ENCODE data around the gene AGMAT.

The AGMAT gene

GRCh38 chr1:15584489-15585363 lies at the start of gene AGMAT:
AGMAT (minus strand) TSS chr1:15585051; CDS start chr1:15584967, 84 bp downstream.
- no peak for DNase-seq (ENCODE audit: low read depth)
- peak; percentile 49 for TF ChIP-seq CTCF (IDR thresholded peaks at IDR 0.05; ENCODE audit: low read depth, low read length, missing control alignments)
- peak within 1 kb of the TSS; percentile 62 for H3K4me3 ChIP-seq (ENCODE audit: low read depth, low read length)

- no peak for TF ChIP-seq CTCF (IDR thresholded peaks at IDR 0.05; ENCODE audit: low read depth, low read length, missing control alignments)
- no peak overlapping the region for H3K4me3 ChIP-seq (ENCODE audit: low read depth, low read length)
Observed at GRCh38 chr1:15633756-15634420, 49.0 kb upstream of the AGMAT start.

GRCh38 chr1:15628003-15628402 lies 43.2 kb upstream of the AGMAT start:
- no peak for DNase-seq (ENCODE audit: low read depth)
- TF ChIP-seq CTCF (IDR thresholded peaks at IDR 0.05; ENCODE audit: low read depth, low read length, missing control alignments): no peak
- H3K4me3 ChIP-seq (ENCODE audit: low read depth, low read length): no peak overlapping the region

More at GRCh38 chr1:15633756-15634420, 49.0 kb upstream of the AGMAT start:
- no peak for DNase-seq (ENCODE audit: low read depth)

GRCh38 chr1:15627343-15627988 lies 42.6 kb upstream of the AGMAT start:
- TF ChIP-seq CTCF (IDR thresholded peaks at IDR 0.05; ENCODE audit: low read depth, low read length, missing control alignments): no peak
- no peak for DNase-seq (ENCODE audit: low read depth)
- no peak overlapping the region for H3K4me3 ChIP-seq (ENCODE audit: low read depth, low read length)

GRCh38 chr1:15626269-15626950 lies 41.6 kb upstream of the AGMAT start:
- no peak for TF ChIP-seq CTCF (IDR thresholded peaks at IDR 0.05; ENCODE audit: low read depth, low read length, missing control alignments)
- no peak for DNase-seq (ENCODE audit: low read depth)
- no peak overlapping the region for H3K4me3 ChIP-seq (ENCODE audit: low read depth, low read length)

GRCh38 chr1:15625056-15625917 lies 40.4 kb upstream of the AGMAT start:
- no peak overlapping the region for H3K4me3 ChIP-seq (ENCODE audit: low read depth, low read length)
- no peak for TF ChIP-seq CTCF (IDR thresholded peaks at IDR 0.05; ENCODE audit: low read depth, low read length, missing control alignments)
- DNase-seq (ENCODE audit: low read depth): no peak

Data from GM12864 (cell line).